Effector CD8-positive, alpha-beta T cell (primary cell): Measurements from ENCODE around the gene ANO6.
"Not testable (repeated sequence)": the region's sequence is repeated elsewhere in the genome, so short reads cannot be mapped to it uniquely, and the experiment has no call there.

Experiments
- DNase-seq: peaks from one replicate; lab custom pipeline; 2025; lab: John Stamatoyannopoulos, UW

Gene ANO6

GRCh38 chr12:45235087-45236025, 19.5 kb downstream of the ANO6 start:
- no peak for DNase-seq

- DNase-seq = not testable (repeated sequence)
Measured at GRCh38 chr12:45236383-45236782, 20.5 kb downstream of the ANO6 start.

- DNase-seq = no peak
Measured at GRCh38 chr12:45242180-45242579, 26.3 kb downstream of the ANO6 start.

- DNase-seq = no peak
Measured at GRCh38 chr12:45243963-45244362, 28.1 kb downstream of the ANO6 start.

- no peak for DNase-seq
Measured at GRCh38 chr12:45244561-45245343, 28.9 kb downstream of the ANO6 start.

GRCh38 chr12:45246236-45246635, 30.3 kb downstream of the ANO6 start:
- no peak for DNase-seq

- DNase-seq = no peak
Measured at GRCh38 chr12:45247589-45247988, 31.7 kb downstream of the ANO6 start.

GRCh38 chr12:45248095-45248494, 32.2 kb downstream of the ANO6 start:
- no peak for DNase-seq

- no peak for DNase-seq
Measured at GRCh38 chr12:45254254-45254653, 38.4 kb downstream of the ANO6 start.

GRCh38 chr12:45256721-45257120, 40.8 kb downstream of the ANO6 start:
- DNase-seq = no peak

- DNase-seq = no peak
Measured at GRCh38 chr12:45257185-45257930, 41.5 kb downstream of the ANO6 start.

- no peak for DNase-seq
Measured at GRCh38 chr12:45259675-45260074, 43.8 kb downstream of the ANO6 start.

GRCh38 chr12:45260104-45260815, 44.4 kb downstream of the ANO6 start:
- DNase-seq = no peak

- DNase-seq = no peak
Measured at GRCh38 chr12:45260854-45261253, 45.0 kb downstream of the ANO6 start.

- DNase-seq = not testable (repeated sequence)
Measured at GRCh38 chr12:45262185-45262584, 46.3 kb downstream of the ANO6 start.

- DNase-seq = no peak
Measured at GRCh38 chr12:45263587-45263986, 47.7 kb downstream of the ANO6 start.

- no peak for DNase-seq
Measured at GRCh38 chr12:45268672-45269411, 52.9 kb downstream of the ANO6 start.

GRCh38 chr12:45269412-45269751, 53.5 kb downstream of the ANO6 start:
- no peak for DNase-seq

GRCh38 chr12:45270951-45271350, 55.1 kb downstream of the ANO6 start:
- DNase-seq = no peak

- no peak for DNase-seq
Measured at GRCh38 chr12:45273717-45274271, 57.9 kb downstream of the ANO6 start.
